ENCODE data around the gene IL16.

- TF ChIP-seq POLR2AphosphoS5 (IDR thresholded peaks at IDR 0.05; ENCODE audit: low read depth, low read length) (no peak), POLR2A (IDR thresholded peaks at IDR 0.05; ENCODE audit: low read depth, low read length) (no peak), TAF1 (IDR thresholded peaks at IDR 0.05; ENCODE audit: borderline replicate concordance, low read depth, low read length) (no peak)
Observed at GRCh38 chr15:81161851-81162250, 34.8 kb upstream of the IL16 start.
